ENCODE results near the gene PSME3IP1. TPM values are rescaled to one million over a fixed set of nuclear protein-coding genes. Genes with fewer than 3 reads are reported as not detected.
"Not testable (repeated sequence)": the region's sequence is repeated elsewhere in the genome, so short reads cannot be mapped to it uniquely, and the experiment has no call there.

Gene PSME3IP1
- total and polyA plus RNA-seq, 2 experiments from 2014 or later, result 78.0 to 105 TPM

GRCh38 chr16:57188711-57189002 lies 2.8 kb upstream of the PSME3IP1 start:
- peaks cover 25% of the 10 kb centered on the region for H4K20me1 ChIP-seq (replicated peaks; ENCODE audit: insufficient read depth)
- H3K9me2 ChIP-seq (ENCODE audit: insufficient read depth), result no peaks in the 10 kb centered on the region
- H3K27ac ChIP-seq (ENCODE audit: low read depth), result no peak overlapping the region
- Mint-ChIP-seq H3K4me3 (peak overlapping the region; percentile 28; the same call in 2 of the 3 replicates), H3K4me1 (peaks cover 21% of the 10 kb centered on the region), H3K36me3 (ENCODE audit: low read depth) (no peaks in the 10 kb centered on the region), H3K9me3 (no peaks in the 10 kb centered on the region), H3K27me3 (ENCODE audit: insufficient read depth, low read depth, poor library complexity) (peaks cover 11% of the 10 kb centered on the region), H3K27ac (0 out of 2 replicates have a peak overlapping the region, but pooled peaks have one; percentile 11)
- no peaks in the 10 kb centered on the region for H3F3A ChIP-seq (replicated peaks; ENCODE audit: low read depth)
- no peak overlapping the region for H3K4me3 ChIP-seq
- TF ChIP-seq JUNB (IDR thresholded peaks at IDR 0.05; ENCODE audit: unreplicated experiment) (no peak), CTCF (conservative IDR thresholded peaks at IDR 0.05; ENCODE audit: low read depth in 2 of 2) (no peak), CREB1 (CRISPR knock-in tag; IDR thresholded peaks at IDR 0.05; ENCODE audit: low read depth) (no peak), EZH2phosphoT487 (IDR thresholded peaks at IDR 0.05; ENCODE audit: unreplicated experiment) (no peak), POLR2AphosphoS5 (IDR thresholded peaks at IDR 0.05; ENCODE audit: low read depth) (no peak), ZNF114 (CRISPR knock-in tag; IDR thresholded peaks at IDR 0.05) (no peak), EZH2 (IDR thresholded peaks at IDR 0.05; ENCODE audit: low read depth, unreplicated experiment) (no peak), ETS1 (IDR thresholded peaks at IDR 0.05) (no peak)
- H3K4me1 ChIP-seq (ENCODE audit: insufficient read depth), result peaks cover 11% of the 10 kb centered on the region
- DNase-seq (ENCODE audit: low spot score) (no peak), ATAC-seq (no peak)
- H3K27me3 ChIP-seq (ENCODE audit: insufficient read depth), result no peaks in the 10 kb centered on the region
- no peak overlapping the region for H2AFZ ChIP-seq
- H3K79me2 ChIP-seq (replicated peaks; ENCODE audit: insufficient read depth), result peaks cover 85% of the 10 kb centered on the region
- H3K36me3 ChIP-seq (ENCODE audit: insufficient read depth), result no peaks in the 10 kb centered on the region
- H3K4me2 ChIP-seq, result no peak overlapping the region

GRCh38 chr16:57187902-57188710 lies 2.3 kb upstream of the PSME3IP1 start:
- ATAC-seq; H3K36me3 ChIP-seq (ENCODE audit: insufficient read depth); H3K27ac Mint-ChIP-seq; DNase-seq (ENCODE audit: low spot score); H3F3A ChIP-seq (replicated peaks; ENCODE audit: low read depth); H3K9me3 Mint-ChIP-seq; H3K27ac ChIP-seq (ENCODE audit: low read depth); H3K9me2 ChIP-seq (ENCODE audit: insufficient read depth); H3K27me3 ChIP-seq (ENCODE audit: insufficient read depth); H3K36me3 Mint-ChIP-seq (ENCODE audit: low read depth); H2AFZ ChIP-seq: not testable (repeated sequence)
- Mint-ChIP-seq H3K4me1 (peaks cover 22% of the 10 kb centered on the region), H3K27me3 (ENCODE audit: insufficient read depth, low read depth, poor library complexity) (peaks cover 11% of the 10 kb centered on the region), H3K4me3 (peak overlapping the region; percentile 96)
- Histone ChIP-seq H3K79me2 (replicated peaks; ENCODE audit: insufficient read depth) (peaks cover 85% of the 10 kb centered on the region), H3K4me3 (peak overlapping the region; percentile 97), H4K20me1 (replicated peaks; ENCODE audit: insufficient read depth) (peaks cover 25% of the 10 kb centered on the region), H3K4me2 (peak overlapping the region; percentile 94), H3K4me1 (ENCODE audit: insufficient read depth) (peaks cover 11% of the 10 kb centered on the region)

Measured in GM23338 (cell line).